A549 (cell line): Measurements from ENCODE around the gene BCAS3.

Source experiments
- BHLHE40 ChIP-seq: IDR thresholded peaks from 2 replicates; pipeline ENCODE4 v1.6.1; 2012; ENCODE audit warnings: low read depth, low read length, inconsistent platforms
- TF ChIP-seq, protein P1 (sequence below): fragments of >200 bp; sonication (Bioruptor Twin); formaldehyde crosslinking; IDR thresholded peaks from 3 replicates; pipeline ENCODE4 v1.5.1; 2016

- TF ChIP-seq, protein P1, sequence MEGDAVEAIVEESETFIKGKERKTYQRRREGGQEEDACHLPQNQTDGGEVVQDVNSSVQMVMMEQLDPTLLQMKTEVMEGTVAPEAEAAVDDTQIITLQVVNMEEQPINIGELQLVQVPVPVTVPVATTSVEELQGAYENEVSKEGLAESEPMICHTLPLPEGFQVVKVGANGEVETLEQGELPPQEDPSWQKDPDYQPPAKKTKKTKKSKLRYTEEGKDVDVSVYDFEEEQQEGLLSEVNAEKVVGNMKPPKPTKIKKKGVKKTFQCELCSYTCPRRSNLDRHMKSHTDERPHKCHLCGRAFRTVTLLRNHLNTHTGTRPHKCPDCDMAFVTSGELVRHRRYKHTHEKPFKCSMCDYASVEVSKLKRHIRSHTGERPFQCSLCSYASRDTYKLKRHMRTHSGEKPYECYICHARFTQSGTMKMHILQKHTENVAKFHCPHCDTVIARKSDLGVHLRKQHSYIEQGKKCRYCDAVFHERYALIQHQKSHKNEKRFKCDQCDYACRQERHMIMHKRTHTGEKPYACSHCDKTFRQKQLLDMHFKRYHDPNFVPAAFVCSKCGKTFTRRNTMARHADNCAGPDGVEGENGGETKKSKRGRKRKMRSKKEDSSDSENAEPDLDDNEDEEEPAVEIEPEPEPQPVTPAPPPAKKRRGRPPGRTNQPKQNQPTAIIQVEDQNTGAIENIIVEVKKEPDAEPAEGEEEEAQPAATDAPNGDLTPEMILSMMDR: no peak
- TF ChIP-seq BHLHE40: no peak
These were observed 430 bp downstream of the BCAS3 start for GRCh38 chr17:60678118-60678444.
